HepG2 (cell line): ENCODE data around the gene KANSL1L. TPM values are rescaled to one million over a fixed set of nuclear protein-coding genes. Genes with fewer than 3 reads are reported as not detected.

Experiments
- ARNTL ChIP-seq: sonication (generic); formaldehyde crosslinking; IDR thresholded peaks from 2 replicates; pipeline ENCODE4 v1.4.0; 2020; ENCODE audit warnings: mild to moderate bottlenecking, missing genetic modification reagents
- BORCS8-MEF2B ChIP-seq: sonication (generic); formaldehyde crosslinking; IDR thresholded peaks from 2 replicates; pipeline ENCODE4 v1.8.0; 2022; ENCODE audit warnings: mild to moderate bottlenecking, missing genetic modification reagents
- BRCA1 ChIP-seq: sonication (generic); formaldehyde crosslinking; IDR thresholded peaks from 2 replicates; pipeline ENCODE4 v1.4.0; 2020; ENCODE audit warnings: missing genetic modification reagents
- CENPBD1 ChIP-seq: sonication (generic); formaldehyde crosslinking; IDR thresholded peaks from 2 replicates; pipeline ENCODE4 v1.8.0; 2022; ENCODE audit warnings: missing genetic modification reagents, low read depth, mild to moderate bottlenecking, borderline replicate concordance
- FOSL1 ChIP-seq: sonication (generic); formaldehyde crosslinking; IDR thresholded peaks from 2 replicates; pipeline ENCODE4 v1.9.0; 2021; ENCODE audit warnings: missing genetic modification reagents, borderline replicate concordance
- GATAD2A ChIP-seq: IDR thresholded peaks from 2 replicates; pipeline ENCODE4 v1.6.1; 2016
- IRF1 ChIP-seq: sonication (generic); formaldehyde crosslinking; IDR thresholded peaks from 2 replicates; pipeline ENCODE4 v1.4.0; 2020; ENCODE audit warnings: low read depth, mild to moderate bottlenecking, missing genetic modification reagents
- MATR3 ChIP-seq: sonication (generic); formaldehyde crosslinking; IDR thresholded peaks from 2 replicates; pipeline ENCODE4 v1.4.0; 2020; ENCODE audit warnings: missing genetic modification reagents
- POLR2AphosphoS2 ChIP-seq: IDR thresholded peaks from 2 replicates; pipeline ENCODE4 v1.6.1; 2011; ENCODE audit warnings: low read depth, low read length, improper control_type of control experiment
- RERE ChIP-seq: IDR thresholded peaks from 2 replicates; pipeline ENCODE4 v1.6.1; 2016; ENCODE audit warnings: low read depth, missing genetic modification reagents, missing compliant biosample characterization
- SNAI1 ChIP-seq: sonication (generic); formaldehyde crosslinking; IDR thresholded peaks from 2 replicates; pipeline ENCODE4 v1.5.0; 2020; ENCODE audit warnings: mild to moderate bottlenecking, missing genetic modification reagents, borderline replicate concordance
- TARDBP ChIP-seq: sonication (generic); formaldehyde crosslinking; IDR thresholded peaks from 2 replicates; pipeline ENCODE4 v1.8.0; 2022; ENCODE audit warnings: mild to moderate bottlenecking, missing genetic modification reagents
- TFDP2 ChIP-seq: sonication (generic); formaldehyde crosslinking; IDR thresholded peaks from 2 replicates; pipeline ENCODE4 v1.4.0; 2020; ENCODE audit warnings: missing genetic modification reagents
- ZBTB26 ChIP-seq: IDR thresholded peaks from 2 replicates; pipeline ENCODE4 v1.6.1; 2016; ENCODE audit warnings: missing compliant biosample characterization, missing genetic modification reagents, borderline replicate concordance
- ZNF180 ChIP-seq: sonication (generic); formaldehyde crosslinking; IDR thresholded peaks from 2 replicates; pipeline ENCODE4 v1.4.0; 2020; ENCODE audit warnings: low read depth, missing genetic modification reagents, borderline replicate concordance
- ZNF431 ChIP-seq: sonication (generic); formaldehyde crosslinking; IDR thresholded peaks from 2 replicates; pipeline ENCODE4 v1.9.0; 2022; ENCODE audit warnings: missing genetic modification reagents, low read depth, mild to moderate bottlenecking, borderline replicate concordance
- ZNF576 ChIP-seq: sonication (generic); formaldehyde crosslinking; IDR thresholded peaks from 2 replicates; pipeline ENCODE4 v1.4.0; 2020; ENCODE audit warnings: mild to moderate bottlenecking, missing genetic modification reagents
- ZNF672 ChIP-seq: sonication (generic); formaldehyde crosslinking; IDR thresholded peaks from 2 replicates; pipeline ENCODE4 v1.8.1; 2022; ENCODE audit warnings: missing genetic modification reagents
- polyA plus RNA-seq, 8 experiments: library from polyadenylated mRNA; depleted of rRNA in 3 of 8; stranded (reverse) in 7 of 8; unstranded in 1 of 8; fragments of >200 nt; fragmentation: Illumina TruSeq in 4 of 8; extraction: Trizol in 4 of 8; gene quantifications; 2 replicates each; pipeline versions ENCODE4 v1.2.1 to v1.2.3, GENCODE V29; 2011 to 2016; ENCODE audit warnings: low read depth in 4 of 8, missing spikeins in 1 of 8, mixed read lengths in 1 of 8; ENCODE audit not compliant: insufficient read depth in 1 of 8
- total RNA-seq, 5 experiments: library from RNA; depleted of rRNA; stranded (reverse); fragments of >200 nt; fragmentation: Illumina TruSeq; extraction: Trizol; gene quantifications; 2 replicates each; pipeline ENCODE4 v1.2.3, GENCODE V29; 2016; ENCODE audit warnings: low read depth in 1 of 5

KANSL1L gene
- total and polyA plus RNA-seq, 2 of the 13 experiments (the other 11 are each of a cell fraction or from before 2014, with no cell fraction given), result 5.4 to 10.3 TPM

- TF ChIP-seq RERE (CRISPR knock-in tag), result no peak
- TF ChIP-seq ZNF576 (CRISPR knock-in tag), result no peak
- TF ChIP-seq TARDBP, result no peak; the same call in 1 of the 2 replicates
- TF ChIP-seq BORCS8-MEF2B (CRISPR knock-in tag), result peak; percentile 88
- TF ChIP-seq BRCA1 (CRISPR knock-in tag), result peak; percentile 83; the same call in 1 of the 2 replicates
- no peak for TF ChIP-seq IRF1 (CRISPR knock-in tag)
- no peak for TF ChIP-seq CENPBD1 (CRISPR knock-in tag)
- peak; percentile 46; the same call in 1 of the 2 replicates for TF ChIP-seq SNAI1 (CRISPR knock-in tag)
- TF ChIP-seq ZBTB26 (CRISPR knock-in tag), result 0 out of 2 replicates have a peak, but pooled peaks have one; percentile 2
- TF ChIP-seq ARNTL (CRISPR knock-in tag), result peak; percentile 53; the same call in 1 of the 2 replicates
- no peak for TF ChIP-seq POLR2AphosphoS2
- TF ChIP-seq ZNF180, result no peak
- TF ChIP-seq FOSL1 (CRISPR knock-in tag), result no peak
- peak; percentile 90 for TF ChIP-seq TFDP2 (CRISPR knock-in tag)
- peak; percentile 42; the same call in 1 of the 2 replicates for TF ChIP-seq ZNF431
- TF ChIP-seq GATAD2A, result peak; percentile 27; the same call in 1 of the 2 replicates
- TF ChIP-seq ZNF672 (CRISPR knock-in tag), result no peak
- TF ChIP-seq MATR3 (CRISPR knock-in tag), result no peak
Measured at GRCh38 chr2:210002158-210003157, 168.8 kb downstream of the KANSL1L start, which contains the start of gene RPE (continued).
